OCI-LY7 (cell line): ENCODE data around the gene CMTM4. TPM values are rescaled to one million over a fixed set of nuclear protein-coding genes. Genes with fewer than 3 reads are reported as not detected.

Experiments
- BruUV-seq: library from RNA; stranded (reverse); fragments of 400-500 nt; replicated peaks from 2 replicates; lab custom pipeline; 2021; lab: Mats Ljungman, UMichigan
- CTCF ChIA-PET: fragments of 300-600 bp; sonication (Branson Sonifier 250); formaldehyde crosslinking; loops from one replicate; lab custom pipeline; 2022; ENCODE audit warnings: antibody characterized with exemption; ENCODE audit not compliant: unreplicated experiment; lab: Charles Lee
- POLR2A ChIA-PET: fragments of 300-600 bp; sonication (Branson Sonifier 250); formaldehyde crosslinking; loops from one replicate; lab custom pipeline; 2022; ENCODE audit warnings: antibody characterized with exemption; lab: Charles Lee
- DNase-seq: peaks from one replicate; pipeline ENCODE4 v3.0.0-alpha.2; 2015; ENCODE audit warnings: low spot score
- H2AFZ ChIP-seq: fragments of 200-600 bp; sonication (generic), shearing (Covaris generic); 2 replicates; pipeline ENCODE4 v1.6.1; 2014; ENCODE audit warnings: mild to moderate bottlenecking, antibody characterized with exemption, low read length, moderate library complexity
- H3K27ac ChIP-seq: fragments of 200-600 bp; sonication (generic); 2 replicates; pipeline ENCODE4 v1.5.1; 2014; ENCODE audit warnings: mixed run types, low read depth, mild to moderate bottlenecking, moderate library complexity, low read length, inconsistent platforms; ENCODE audit not compliant: poor library complexity, severe bottlenecking
- H3K36me3 ChIP-seq: fragments of 200-600 bp; sonication (generic); 2 replicates; pipeline ENCODE4 v1.6.1; 2014; ENCODE audit warnings: mild to moderate bottlenecking, antibody characterized with exemption, low read length, moderate library complexity, mixed read lengths; ENCODE audit not compliant: insufficient read depth
- H3K4me1 ChIP-seq: fragments of 200-600 bp; sonication (generic); 2 replicates; pipeline ENCODE4 v1.5.1; 2014; ENCODE audit warnings: mild to moderate bottlenecking, low read length; ENCODE audit not compliant: insufficient read depth, poor library complexity, severe bottlenecking
- H3K4me2 ChIP-seq: fragments of 200-600 bp; sonication (generic); 2 replicates; pipeline ENCODE4 v1.6.1; 2014; ENCODE audit warnings: mild to moderate bottlenecking, low read length
- H3K4me3 ChIP-seq: fragments of 200-600 bp; sonication (generic); 2 replicates; pipeline ENCODE4 v1.5.1; 2014; ENCODE audit warnings: mild to moderate bottlenecking, low read depth, low read length; ENCODE audit not compliant: poor library complexity, severe bottlenecking
- H3K79me2 ChIP-seq: fragments of 200-600 bp; sonication (generic); 2 replicates; pipeline ENCODE4 v1.6.1; 2016; ENCODE audit warnings: low read depth, mild to moderate bottlenecking, low read length, moderate library complexity, mixed read lengths; ENCODE audit not compliant: insufficient read depth
- H3K9me2 ChIP-seq: fragments of 200-600 bp; sonication (generic); 2 replicates; pipeline ENCODE4 v1.6.1; 2016; ENCODE audit warnings: mild to moderate bottlenecking, low read length, mixed read lengths; ENCODE audit not compliant: insufficient read depth
- H3K9me3 ChIP-seq: fragments of 200-600 bp; sonication (generic); 2 replicates; pipeline ENCODE4 v1.6.1; 2014; ENCODE audit warnings: mild to moderate bottlenecking, mixed run types, low read length, mixed read lengths
- H4K20me1 ChIP-seq: fragments of 200-600 bp; sonication (generic); 2 replicates; pipeline ENCODE4 v1.6.1; 2014; ENCODE audit warnings: mild to moderate bottlenecking, antibody characterized with exemption, low read length, moderate library complexity, mixed read lengths; ENCODE audit not compliant: insufficient read depth
- EZH2phosphoT487 ChIP-seq: fragments of 200-600 bp; sonication (generic); IDR thresholded peaks from 2 replicates; pipeline ENCODE4 v1.6.1; 2018; ENCODE audit warnings: low read depth, borderline replicate concordance, mild to moderate bottlenecking, mixed run types, antibody characterized with exemption, low read length, moderate library complexity, mixed read lengths
- intact Hi-C: fragments of 100-400 bp; cut with micrococcal nuclease; formaldehyde crosslinking; loops from one replicate; pipeline ENCODE4 v1.10.0; 2022; ENCODE audit not compliant: unreplicated experiment
- total RNA-seq, 2 experiments: library from RNA; depleted of rRNA in 1 of 2; stranded (reverse); fragments of >200 nt in 1 of 2; shearing (Covaris generic) in 1 of 2; gene quantifications; 2 replicates each; pipeline ENCODE4 v1.2.3, GENCODE V29; 2014 to 2022
- TF ChIP-seq, protein P1 (sequence below): fragments of 200-600 bp; sonication (generic); conservative IDR thresholded peaks from 2 replicates; pipeline ENCODE4 v1.5.1; 2014; ENCODE audit warnings: mild to moderate bottlenecking, antibody characterized with exemption, low read length, moderate library complexity, mixed read lengths

CMTM4 gene
- total RNA-seq, 2 experiments from 2014 or later = 0.03 to 1.3 TPM

DNA sequence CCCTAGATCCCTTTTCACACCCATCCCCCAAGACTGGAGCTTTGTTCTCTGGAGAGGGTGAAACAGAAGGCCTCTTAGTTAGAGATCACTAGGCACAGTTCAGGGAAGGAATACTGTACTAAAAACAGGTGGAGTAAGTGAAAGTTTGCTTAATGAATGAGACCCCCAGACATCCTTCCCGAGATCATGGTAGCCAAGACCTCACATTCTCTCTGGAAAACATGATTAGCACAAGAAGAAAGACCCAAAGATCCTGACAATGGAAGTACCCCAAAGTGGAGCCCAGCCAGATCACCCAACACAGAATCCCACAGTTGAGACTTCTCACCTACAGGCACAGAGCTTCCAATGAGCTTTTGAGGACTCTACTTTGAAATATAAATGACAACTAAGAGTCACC is 3.4 kb upstream of the CMTM4 start:
- POLR2A ChIA-PET = interaction anchor here (0.7 kb wide), 1 partner anchor 174 kb away, joined by 4 read pairs; no protein-coding TSS in a partner anchor

GRCh38 chr16:66698046-66698445 is 1.5 kb upstream of the CMTM4 start:
- POLR2A ChIA-PET = interaction anchor here (1.0 kb wide), 1 partner anchor 11 kb away, joined by 4 read pairs; no protein-coding TSS in a partner anchor
- no peak overlapping the region for H2AFZ ChIP-seq
- no peaks in the 10 kb centered on the region for H3K9me2 ChIP-seq
- H3K36me3 ChIP-seq = no peaks in the 10 kb centered on the region
- no peaks in the 10 kb centered on the region for H3K9me3 ChIP-seq
- peaks cover 6% of the 10 kb centered on the region for H3K4me1 ChIP-seq
- H3K27ac ChIP-seq = no peak overlapping the region
- BruUV-seq = no TSS peak
- no peak for DNase-seq
- TF ChIP-seq EZH2phosphoT487 = no peak
- TF ChIP-seq, protein P1, sequence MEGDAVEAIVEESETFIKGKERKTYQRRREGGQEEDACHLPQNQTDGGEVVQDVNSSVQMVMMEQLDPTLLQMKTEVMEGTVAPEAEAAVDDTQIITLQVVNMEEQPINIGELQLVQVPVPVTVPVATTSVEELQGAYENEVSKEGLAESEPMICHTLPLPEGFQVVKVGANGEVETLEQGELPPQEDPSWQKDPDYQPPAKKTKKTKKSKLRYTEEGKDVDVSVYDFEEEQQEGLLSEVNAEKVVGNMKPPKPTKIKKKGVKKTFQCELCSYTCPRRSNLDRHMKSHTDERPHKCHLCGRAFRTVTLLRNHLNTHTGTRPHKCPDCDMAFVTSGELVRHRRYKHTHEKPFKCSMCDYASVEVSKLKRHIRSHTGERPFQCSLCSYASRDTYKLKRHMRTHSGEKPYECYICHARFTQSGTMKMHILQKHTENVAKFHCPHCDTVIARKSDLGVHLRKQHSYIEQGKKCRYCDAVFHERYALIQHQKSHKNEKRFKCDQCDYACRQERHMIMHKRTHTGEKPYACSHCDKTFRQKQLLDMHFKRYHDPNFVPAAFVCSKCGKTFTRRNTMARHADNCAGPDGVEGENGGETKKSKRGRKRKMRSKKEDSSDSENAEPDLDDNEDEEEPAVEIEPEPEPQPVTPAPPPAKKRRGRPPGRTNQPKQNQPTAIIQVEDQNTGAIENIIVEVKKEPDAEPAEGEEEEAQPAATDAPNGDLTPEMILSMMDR = no peak
- intact Hi-C loops = no loop called here
- no peak overlapping the region for H3K4me3 ChIP-seq
- CTCF ChIA-PET = interaction anchor here (0.6 to 1.1 kb wide), 4 partner anchors 36 to 340 kb away, joined by 3 to 4 read pairs (median 4); partner anchors contain the start of gene PDP2
- no peak overlapping the region for H3K4me2 ChIP-seq
- no peaks in the 10 kb centered on the region for H3K79me2 ChIP-seq
- no peaks in the 10 kb centered on the region for H4K20me1 ChIP-seq

More for the DNA sequence above, 3.4 kb upstream of the CMTM4 start:
- no peak overlapping the region for H3K27ac ChIP-seq
- H3K4me2 ChIP-seq = no peak overlapping the region
- DNase-seq = no peak
- no peak overlapping the region for H3K4me3 ChIP-seq
- no peaks in the 10 kb centered on the region for H3K79me2 ChIP-seq
- no peak for TF ChIP-seq EZH2phosphoT487
- intact Hi-C loops = no loop called here
- peaks cover 6% of the 10 kb centered on the region for H3K4me1 ChIP-seq
- no peaks in the 10 kb centered on the region for H4K20me1 ChIP-seq
- H2AFZ ChIP-seq = no peak overlapping the region
- no peaks in the 10 kb centered on the region for H3K36me3 ChIP-seq
- H3K9me2 ChIP-seq = no peaks in the 10 kb centered on the region
- CTCF ChIA-PET = no interaction called here
- H3K9me3 ChIP-seq = no peaks in the 10 kb centered on the region
- BruUV-seq = no TSS peak

- Histone ChIP-seq H3K36me3 (no peaks in the 10 kb centered on the region), H3K4me3 (peak overlapping the region; percentile 52), H3K9me2 (no peaks in the 10 kb centered on the region), H4K20me1 (no peaks in the 10 kb centered on the region), H3K9me3 (no peaks in the 10 kb centered on the region), H3K27ac (no peak overlapping the region), H3K4me1 (peaks cover 4% of the 10 kb centered on the region), H2AFZ (no peak overlapping the region), H3K4me2 (peak overlapping the region; percentile 89; the same call in 1 of the 2 replicates), H3K79me2 (no peaks in the 10 kb centered on the region)
- intact Hi-C loops = no loop called here
- DNase-seq = no peak
- BruUV-seq = no TSS peak
- ChIA-PET CTCF (interaction anchor here (0.6 kb wide), 2 partner anchors 19 to 172 kb away, joined by 3 read pairs; no protein-coding TSS in a partner anchor), POLR2A (interaction anchor here (1.0 to 1.4 kb wide), 2 partner anchors 12 to 84 kb away, joined by 3 to 5 read pairs; no protein-coding TSS in a partner anchor)
- TF ChIP-seq, protein P1 = no peak
- TF ChIP-seq EZH2phosphoT487 = no peak
Measured at GRCh38 chr16:66695935-66696668, 441 bp downstream of the CMTM4 start.
